Measurements from ENCODE around the gene SLC22A23.

SLC22A23 gene

GRCh38 chr6:3471711-3472110 lies 14.9 kb upstream of the SLC22A23 start:
- peak; percentile 48 for DNase-seq (ENCODE audit: low read depth)

- no peak for DNase-seq (ENCODE audit: low read depth)
Observed at GRCh38 chr6:3471286-3471685, 14.4 kb upstream of the SLC22A23 start.

- no peak for DNase-seq (ENCODE audit: low read depth)
Observed at GRCh38 chr6:3468585-3468984, 11.7 kb upstream of the SLC22A23 start.

- DNase-seq (ENCODE audit: low read depth), result no peak
Observed at GRCh38 chr6:3467996-3468395, 11.1 kb upstream of the SLC22A23 start.

GRCh38 chr6:3466488-3467219 lies 9.8 kb upstream of the SLC22A23 start:
- no peak for DNase-seq (ENCODE audit: low read depth)

- DNase-seq (ENCODE audit: low read depth), result no peak
Observed at GRCh38 chr6:3460253-3460652, 3.4 kb upstream of the SLC22A23 start.

GRCh38 chr6:3458706-3459421 lies 2.0 kb upstream of the SLC22A23 start:
- no peak for DNase-seq (ENCODE audit: low read depth)

- DNase-seq (ENCODE audit: low read depth), result no peak
Observed at GRCh38 chr6:3457710-3458602, 1.1 kb upstream of the SLC22A23 start.

GRCh38 chr6:3456395-3456897 lies 404 bp downstream of the SLC22A23 start:
- DNase-seq (ENCODE audit: low read depth), result no peak

- no peak for DNase-seq (ENCODE audit: low read depth)
Observed at GRCh38 chr6:3455569-3456394, 1.1 kb downstream of the SLC22A23 start.

- DNase-seq (ENCODE audit: low read depth), result no peak
Observed at GRCh38 chr6:3455147-3455568, 1.7 kb downstream of the SLC22A23 start.

GRCh38 chr6:3454273-3455010 lies 2.4 kb downstream of the SLC22A23 start:
- no peak for DNase-seq (ENCODE audit: low read depth)

- DNase-seq (ENCODE audit: low read depth), result no peak
Observed at GRCh38 chr6:3453413-3454272, 3.2 kb downstream of the SLC22A23 start.

- DNase-seq (ENCODE audit: low read depth), result no peak
Observed at GRCh38 chr6:3451498-3451897, 5.4 kb downstream of the SLC22A23 start.

- no peak for DNase-seq (ENCODE audit: low read depth)
Observed at GRCh38 chr6:3450888-3451287, 6.0 kb downstream of the SLC22A23 start.

GRCh38 chr6:3449750-3450305 lies 7.0 kb downstream of the SLC22A23 start:
- DNase-seq (ENCODE audit: low read depth), result no peak

- DNase-seq (ENCODE audit: low read depth), result no peak
Observed at GRCh38 chr6:3449321-3449720, 7.5 kb downstream of the SLC22A23 start.

GRCh38 chr6:3447005-3447404 lies 9.8 kb downstream of the SLC22A23 start:
- DNase-seq (ENCODE audit: low read depth), result no peak

GRCh38 chr6:3446184-3446583 lies 10.7 kb downstream of the SLC22A23 start:
- no peak for DNase-seq (ENCODE audit: low read depth)
